Measurements from ENCODE around the gene ESPN. TPM values are rescaled to one million over a fixed set of nuclear protein-coding genes. Genes with fewer than 3 reads are reported as not detected.

ESPN gene
- total RNA-seq, 2 experiments from 2014 or later, result 2.0 to 3.9 TPM

GRCh38 chr1:6409053-6409452, 15.5 kb upstream of the ESPN start:
- no peak overlapping the region for H3K27ac ChIP-seq (ENCODE audit: low read depth in 1 of 2, low read length in 2 of 2)
- H3K27ac Mint-ChIP-seq, result no peak overlapping the region

GRCh38 chr1:6409733-6410132, 14.8 kb upstream of the ESPN start:
- ChIA-PET CTCF (interaction anchor here (1.0 kb wide), 1 partner anchor 28 kb away, joined by 3 read pairs; no protein-coding TSS in a partner anchor), POLR2A (no interaction called here)
- ATAC-seq (ENCODE audit: poor library complexity), result no peak
- intact Hi-C loops (cut with DNase I, micrococcal nuclease), result no loop called here
- Histone ChIP-seq H3K36me3 (ENCODE audit: insufficient read depth, low read length) (no peaks in the 10 kb centered on the region), H3K4me3 (ENCODE audit: low read length) (no peak overlapping the region), H3K27me3 (ENCODE audit: control insufficient read depth in 1 of 2, insufficient read depth in 2 of 2, low read length in 2 of 2) (peaks cover 7 to 14% of the 10 kb centered on the region in 2 experiments), H3K27ac (ENCODE audit: low read depth in 1 of 2, low read length in 2 of 2) (no peak overlapping the region), H3K9me3 (ENCODE audit: control insufficient read depth in 1 of 2, insufficient read depth in 1 of 2, low read length in 2 of 2) (no peaks in the 10 kb centered on the region), H3K4me1 (ENCODE audit: insufficient read depth, low read length) (peaks cover 6% of the 10 kb centered on the region)
- no peaks in the 10 kb centered on the region for H3K36me3 Mint-ChIP-seq (ENCODE audit: low read depth)
- H3K27ac Mint-ChIP-seq, result no peak overlapping the region
- peaks cover 38% of the 10 kb centered on the region for H3K27me3 Mint-ChIP-seq
- H3K9me3 Mint-ChIP-seq, result no peaks in the 10 kb centered on the region
- no peak for DNase-seq
- TF ChIP-seq, protein P1, sequence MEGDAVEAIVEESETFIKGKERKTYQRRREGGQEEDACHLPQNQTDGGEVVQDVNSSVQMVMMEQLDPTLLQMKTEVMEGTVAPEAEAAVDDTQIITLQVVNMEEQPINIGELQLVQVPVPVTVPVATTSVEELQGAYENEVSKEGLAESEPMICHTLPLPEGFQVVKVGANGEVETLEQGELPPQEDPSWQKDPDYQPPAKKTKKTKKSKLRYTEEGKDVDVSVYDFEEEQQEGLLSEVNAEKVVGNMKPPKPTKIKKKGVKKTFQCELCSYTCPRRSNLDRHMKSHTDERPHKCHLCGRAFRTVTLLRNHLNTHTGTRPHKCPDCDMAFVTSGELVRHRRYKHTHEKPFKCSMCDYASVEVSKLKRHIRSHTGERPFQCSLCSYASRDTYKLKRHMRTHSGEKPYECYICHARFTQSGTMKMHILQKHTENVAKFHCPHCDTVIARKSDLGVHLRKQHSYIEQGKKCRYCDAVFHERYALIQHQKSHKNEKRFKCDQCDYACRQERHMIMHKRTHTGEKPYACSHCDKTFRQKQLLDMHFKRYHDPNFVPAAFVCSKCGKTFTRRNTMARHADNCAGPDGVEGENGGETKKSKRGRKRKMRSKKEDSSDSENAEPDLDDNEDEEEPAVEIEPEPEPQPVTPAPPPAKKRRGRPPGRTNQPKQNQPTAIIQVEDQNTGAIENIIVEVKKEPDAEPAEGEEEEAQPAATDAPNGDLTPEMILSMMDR (IDR thresholded peaks at IDR 0.05), result no peak
- H3K4me1 Mint-ChIP-seq (ENCODE audit: low read depth), result peaks cover 3% of the 10 kb centered on the region
- no peak overlapping the region for H3K4me3 Mint-ChIP-seq

More at GRCh38 chr1:6409053-6409452, 15.5 kb upstream of the ESPN start:
- Mint-ChIP-seq H3K4me3 (no peak overlapping the region), H3K36me3 (ENCODE audit: low read depth) (no peaks in the 10 kb centered on the region), H3K27me3 (peaks cover 32% of the 10 kb centered on the region), H3K9me3 (no peaks in the 10 kb centered on the region), H3K4me1 (ENCODE audit: low read depth) (no peaks in the 10 kb centered on the region)
- Histone ChIP-seq H3K4me3 (ENCODE audit: low read length) (no peak overlapping the region), H3K27me3 (ENCODE audit: control insufficient read depth in 1 of 2, insufficient read depth in 2 of 2, low read length in 2 of 2) (peaks cover under 1 to 8% of the 10 kb centered on the region in 2 experiments), H3K36me3 (ENCODE audit: insufficient read depth, low read length) (no peaks in the 10 kb centered on the region), H3K9me3 (ENCODE audit: control insufficient read depth in 1 of 2, insufficient read depth in 1 of 2, low read length in 2 of 2) (no peaks in the 10 kb centered on the region), H3K4me1 (ENCODE audit: insufficient read depth, low read length) (no peaks in the 10 kb centered on the region)
- ATAC-seq (ENCODE audit: poor library complexity), result no peak
- TF ChIP-seq, protein P1 (IDR thresholded peaks at IDR 0.05), result no peak
- intact Hi-C loops (cut with DNase I, micrococcal nuclease), result no loop called here
- CTCF ChIA-PET, result interaction anchor here (0.7 to 1.6 kb wide), 2 partner anchors 10 to 61 kb away, joined by 3 to 4 read pairs; no protein-coding TSS in a partner anchor
- POLR2A ChIA-PET, result no interaction called here
- DNase-seq, result no peak

DNA sequence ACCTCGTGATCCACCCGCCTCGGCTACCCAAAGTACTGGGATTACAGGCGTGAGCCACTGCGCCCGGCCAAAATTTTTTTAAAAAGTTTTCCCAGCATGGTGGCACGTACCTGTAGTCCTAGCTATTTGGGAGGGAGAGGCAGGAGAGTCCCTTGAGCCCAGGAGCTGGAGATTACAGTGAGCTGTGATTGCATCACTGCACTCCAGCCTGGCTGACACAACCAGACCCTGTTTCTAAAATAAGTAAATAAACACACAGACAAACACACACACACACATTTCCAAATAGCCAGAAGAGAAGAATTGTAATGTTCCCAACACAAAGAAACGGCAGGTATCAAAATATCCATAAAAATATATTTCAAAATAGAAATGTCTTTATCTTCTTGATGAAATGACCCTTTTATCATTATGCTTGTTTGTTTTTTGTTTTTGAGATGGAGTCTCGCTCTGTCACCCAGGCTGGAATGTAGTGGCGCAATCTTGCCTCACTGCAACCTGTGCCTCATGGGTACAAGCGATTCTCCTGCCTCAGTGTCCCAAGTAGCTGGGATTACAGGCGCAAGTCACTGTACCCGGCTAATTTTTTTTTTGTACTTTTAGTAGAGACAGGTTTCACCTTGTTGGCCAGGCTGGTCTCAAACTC, 14.2 kb upstream of the ESPN start:
- Histone ChIP-seq H3K4me1 (ENCODE audit: insufficient read depth, low read length) (peaks cover 7% of the 10 kb centered on the region), H3K9me3 (ENCODE audit: control insufficient read depth in 1 of 2, insufficient read depth in 1 of 2, low read length in 2 of 2) (no peaks in the 10 kb centered on the region), H3K27me3 (ENCODE audit: control insufficient read depth in 1 of 2, insufficient read depth in 2 of 2, low read length in 2 of 2) (peaks cover 14 to 21% of the 10 kb centered on the region in 2 experiments), H3K27ac (ENCODE audit: low read depth in 1 of 2, low read length in 2 of 2) (no peak overlapping the region), H3K4me3 (ENCODE audit: low read length) (no peak overlapping the region), H3K36me3 (ENCODE audit: insufficient read depth, low read length) (no peaks in the 10 kb centered on the region)
- POLR2A ChIA-PET, result no interaction called here
- H3K36me3 Mint-ChIP-seq (ENCODE audit: low read depth), result no peaks in the 10 kb centered on the region
- H3K27me3 Mint-ChIP-seq, result peaks cover 39% of the 10 kb centered on the region
- CTCF ChIA-PET, result interaction anchor here (0.9 to 1.0 kb wide), 3 partner anchors 27 to 62 kb away, joined by 3 read pairs; no protein-coding TSS in a partner anchor
- H3K9me3 Mint-ChIP-seq, result no peaks in the 10 kb centered on the region
- ATAC-seq (ENCODE audit: poor library complexity), result no peak
- no peak overlapping the region for H3K4me3 Mint-ChIP-seq
- TF ChIP-seq, protein P1 (IDR thresholded peaks at IDR 0.05), result no peak
- intact Hi-C loops (cut with DNase I, micrococcal nuclease), result no loop called here
- DNase-seq, result no peak
- H3K4me1 Mint-ChIP-seq (ENCODE audit: low read depth), result peaks cover 3% of the 10 kb centered on the region
- no peak overlapping the region for H3K27ac Mint-ChIP-seq
